H9 (cell line): Measurements from ENCODE around the gene EIF4E2. TPM values are rescaled to one million over a fixed set of nuclear protein-coding genes. Genes with fewer than 3 reads are reported as not detected.

Experiments
- DNase-seq: peaks from one replicate; pipeline ENCODE4 v3.0.0-alpha.2; 2017
- H2AFZ ChIP-seq: one replicate; pipeline ENCODE4 v1.6.1; 2013; ENCODE audit warnings: mild to moderate bottlenecking, low read length, control low read depth, moderate library complexity
- H2AK5ac ChIP-seq: 2 replicates; pipeline ENCODE4 v1.6.1; 2013; ENCODE audit warnings: low read length, control low read depth, mixed read lengths; ENCODE audit not compliant: insufficient read length
- H2BK120ac ChIP-seq: one replicate; pipeline ENCODE4 v1.6.1; 2013; ENCODE audit warnings: low read depth, mild to moderate bottlenecking, low read length, control low read depth, inconsistent platforms; ENCODE audit not compliant: poor library complexity, severe bottlenecking
- H2BK12ac ChIP-seq: 2 replicates; pipeline ENCODE4 v1.6.1; 2013; ENCODE audit warnings: low read length, control low read depth, mixed read lengths, low read depth; ENCODE audit not compliant: insufficient read length
- H2BK15ac ChIP-seq: 2 replicates; pipeline ENCODE4 v1.6.1; 2013; ENCODE audit warnings: low read depth, low read length, control low read depth
- H2BK20ac ChIP-seq: one replicate; pipeline ENCODE4 v1.6.1; 2013; ENCODE audit warnings: low read depth, mild to moderate bottlenecking, low read length, control low read depth, inconsistent platforms; ENCODE audit not compliant: poor library complexity, severe bottlenecking
- H2BK5ac ChIP-seq: 2 replicates; pipeline ENCODE4 v1.6.1; 2013; ENCODE audit warnings: low read length, control low read depth, mixed read lengths; ENCODE audit not compliant: insufficient read length
- H3K14ac ChIP-seq: 2 replicates; pipeline ENCODE4 v1.6.1; 2013; ENCODE audit warnings: low read length, control low read depth; ENCODE audit not compliant: insufficient read depth
- H3K18ac ChIP-seq: 2 replicates; pipeline ENCODE4 v1.6.1; 2013; ENCODE audit warnings: low read depth, mild to moderate bottlenecking, mixed read lengths, low read length, control low read depth; ENCODE audit not compliant: insufficient read length
- H3K23ac ChIP-seq: 2 replicates; pipeline ENCODE4 v1.6.1; 2013; ENCODE audit warnings: low read length, control low read depth, mixed read lengths, low read depth; ENCODE audit not compliant: insufficient read length
- H3K23me2 ChIP-seq: 2 replicates; pipeline ENCODE4 v1.6.1; 2013; ENCODE audit warnings: low read depth, mild to moderate bottlenecking, mixed read lengths, low read length, control low read depth; ENCODE audit not compliant: insufficient read length, poor library complexity, severe bottlenecking
- H3K27ac ChIP-seq: 2 replicates; pipeline ENCODE4 v1.5.1; 2013; ENCODE audit warnings: low read length, control low read depth, mixed read lengths, low read depth; ENCODE audit not compliant: insufficient read length
- H3K27me3 ChIP-seq: 2 replicates; pipeline ENCODE4 v1.6.1; 2013; ENCODE audit warnings: low read length, control low read depth, inconsistent platforms; ENCODE audit not compliant: insufficient read depth
- H3K4ac ChIP-seq: 2 replicates; pipeline ENCODE4 v1.6.1; 2013; ENCODE audit warnings: low read depth, mild to moderate bottlenecking, control low read depth, inconsistent platforms, low read length, moderate library complexity
- H3K4me1 ChIP-seq: 2 replicates; pipeline ENCODE4 v1.6.1; 2013; ENCODE audit warnings: low read length, control low read depth, inconsistent platforms; ENCODE audit not compliant: insufficient read depth
- H3K4me2 ChIP-seq: 2 replicates; pipeline ENCODE4 v1.6.1; 2013; ENCODE audit warnings: low read length, control low read depth, mixed read lengths; ENCODE audit not compliant: insufficient read length, insufficient read depth
- H3K56ac ChIP-seq: 2 replicates; pipeline ENCODE4 v1.6.1; 2013; ENCODE audit warnings: low read depth, mild to moderate bottlenecking, mixed read lengths, low read length, control low read depth; ENCODE audit not compliant: insufficient read length
- H3K79me1 ChIP-seq: 2 replicates; pipeline ENCODE4 v1.6.1; 2013; ENCODE audit warnings: low read depth, mild to moderate bottlenecking, moderate library complexity, low read length, control low read depth, inconsistent platforms; ENCODE audit not compliant: insufficient read depth, poor library complexity, severe bottlenecking
- H3K79me2 ChIP-seq: 2 replicates; pipeline ENCODE4 v1.6.1; 2013; ENCODE audit warnings: low read length, control low read depth, inconsistent platforms; ENCODE audit not compliant: insufficient read depth
- H3K9ac ChIP-seq: 2 replicates; pipeline ENCODE4 v1.6.1; 2013; ENCODE audit warnings: low read length, control low read depth, mixed read lengths; ENCODE audit not compliant: insufficient read length; ENCODE audit errors: extremely low read depth
- H3K9me3 ChIP-seq: one replicate; pipeline ENCODE4 v1.6.1; 2013; ENCODE audit warnings: low read depth, low read length, inconsistent platforms; ENCODE audit not compliant: control insufficient read depth
- H3T11ph ChIP-seq: one replicate; pipeline ENCODE4 v1.6.1; 2013; ENCODE audit warnings: mild to moderate bottlenecking, low read length, control low read depth, inconsistent platforms
- H4K20me1 ChIP-seq: one replicate; pipeline ENCODE4 v1.6.1; 2013; ENCODE audit not compliant: control insufficient read depth, insufficient read length, insufficient read depth
- H4K5ac ChIP-seq: 2 replicates; pipeline ENCODE4 v1.6.1; 2013; ENCODE audit warnings: low read depth, mild to moderate bottlenecking, mixed read lengths, low read length, control low read depth; ENCODE audit not compliant: insufficient read length
- H4K8ac ChIP-seq: replicated peaks from 2 replicates; pipeline ENCODE4 v1.6.1; 2013; ENCODE audit warnings: low read length, control low read depth, mixed read lengths, low read depth; ENCODE audit not compliant: insufficient read length
- H4K91ac ChIP-seq: 2 replicates; pipeline ENCODE4 v1.6.1; 2013; ENCODE audit warnings: low read depth, mild to moderate bottlenecking, moderate library complexity, mixed read lengths, low read length, control low read depth; ENCODE audit not compliant: insufficient read length
- H3K27ac Mint-ChIP-seq, 3 experiments: 2 replicates in 2 of 3; 3 replicates in 1 of 3; pipeline ENCODE4 v1.8.0; 2020 to 2021; ENCODE audit warnings: mixed read lengths in 3 of 3, mild to moderate bottlenecking in 1 of 3, moderate library complexity in 1 of 3
- H3K27me3 Mint-ChIP-seq: 2 replicates; pipeline ENCODE4 v1.8.0; 2021; ENCODE audit warnings: low read depth, mild to moderate bottlenecking, moderate library complexity, mixed read lengths
- H3K36me3 Mint-ChIP-seq, 3 experiments: 2 replicates in 2 of 3; 3 replicates in 1 of 3; pipeline ENCODE4 v1.8.0; 2020 to 2021; ENCODE audit warnings: low read depth in 3 of 3, mixed read lengths in 3 of 3; ENCODE audit not compliant: insufficient read depth in 1 of 3
- H3K4me1 Mint-ChIP-seq, 2 experiments: 2 replicates each; pipeline ENCODE4 v1.8.0; 2020; ENCODE audit warnings: mixed read lengths in 2 of 2
- H3K4me3 Mint-ChIP-seq, 2 experiments: 2 replicates in 1 of 2; 3 replicates in 1 of 2; pipeline ENCODE4 v1.8.0; 2020 to 2021; ENCODE audit warnings: mild to moderate bottlenecking in 2 of 2, mixed read lengths in 2 of 2, moderate library complexity in 1 of 2
- H3K9me3 Mint-ChIP-seq, 2 experiments: 2 replicates in 1 of 2; 3 replicates in 1 of 2; pipeline ENCODE4 v1.8.0; 2020; ENCODE audit warnings: mild to moderate bottlenecking in 2 of 2, mixed read lengths in 2 of 2, moderate library complexity in 1 of 2
- WGBS: extraction: QIAGEN DNeasy Blood & Tissue Kit; methylation state at CpG from one replicate; pipeline ENCODE4 v1.1.7; 2013; ENCODE audit warnings: missing lambda C conversion rate, low lambda C conversion rate, mixed read lengths; ENCODE audit not compliant: insufficient read length; ENCODE audit errors: extremely low coverage; 5-methylcytosine and 5-hydroxymethylcytosine counted together
- total RNA-seq: library from RNA; stranded (reverse); gene quantifications from 2 replicates; pipeline ENCODE4 v1.2.1, GENCODE V29; 2021
- TF ChIP-seq, protein P1 (sequence below): fragments of 200-600 bp; sonication (generic); conservative IDR thresholded peaks from 3 replicates; pipeline ENCODE4 v1.8.0; 2021; ENCODE audit warnings: antibody characterized with exemption, mild to moderate bottlenecking

EIF4E2 gene
- total RNA-seq, 1 experiment from 2014 or later, result 109 TPM

GRCh38 chr2:232547991-232548390, 2.5 kb upstream of the EIF4E2 start:
- no peak for DNase-seq

More at GRCh38 chr2:232547991-232548390, 2.5 kb upstream of the EIF4E2 start:
- H3K23ac ChIP-seq, result no peak overlapping the region
- no peak overlapping the region for H2BK15ac ChIP-seq
- no peak overlapping the region for H3K56ac ChIP-seq
- H3K9ac ChIP-seq, result no peak overlapping the region
- no CpG with 5 or more reads among the region's 6 CpGs for WGBS
- no peaks in the 10 kb centered on the region for H4K20me1 ChIP-seq
- H3K27me3 ChIP-seq, result no peaks in the 10 kb centered on the region
- H3K9me3 ChIP-seq, result no peaks in the 10 kb centered on the region
- Mint-ChIP-seq H3K27ac (no peak overlapping the region), H3K36me3 (peaks cover 35 to 43% (median 37%) of the 10 kb centered on the region in 3 experiments), H3K4me3 (no peak overlapping the region), H3K27me3 (no peaks in the 10 kb centered on the region), H3K9me3 (peaks cover 17 to 18% of the 10 kb centered on the region in 2 experiments), H3K4me1 (peaks cover 12 to 16% of the 10 kb centered on the region in 2 experiments)
- no peak overlapping the region for H2AK5ac ChIP-seq
- H2BK5ac ChIP-seq, result no peak overlapping the region
- H4K91ac ChIP-seq, result no peak overlapping the region
- H2BK20ac ChIP-seq, result no peak overlapping the region
- H3T11ph ChIP-seq, result no peak overlapping the region
- peaks cover 9% of the 10 kb centered on the region for H3K23me2 ChIP-seq
- TF ChIP-seq, protein P1, sequence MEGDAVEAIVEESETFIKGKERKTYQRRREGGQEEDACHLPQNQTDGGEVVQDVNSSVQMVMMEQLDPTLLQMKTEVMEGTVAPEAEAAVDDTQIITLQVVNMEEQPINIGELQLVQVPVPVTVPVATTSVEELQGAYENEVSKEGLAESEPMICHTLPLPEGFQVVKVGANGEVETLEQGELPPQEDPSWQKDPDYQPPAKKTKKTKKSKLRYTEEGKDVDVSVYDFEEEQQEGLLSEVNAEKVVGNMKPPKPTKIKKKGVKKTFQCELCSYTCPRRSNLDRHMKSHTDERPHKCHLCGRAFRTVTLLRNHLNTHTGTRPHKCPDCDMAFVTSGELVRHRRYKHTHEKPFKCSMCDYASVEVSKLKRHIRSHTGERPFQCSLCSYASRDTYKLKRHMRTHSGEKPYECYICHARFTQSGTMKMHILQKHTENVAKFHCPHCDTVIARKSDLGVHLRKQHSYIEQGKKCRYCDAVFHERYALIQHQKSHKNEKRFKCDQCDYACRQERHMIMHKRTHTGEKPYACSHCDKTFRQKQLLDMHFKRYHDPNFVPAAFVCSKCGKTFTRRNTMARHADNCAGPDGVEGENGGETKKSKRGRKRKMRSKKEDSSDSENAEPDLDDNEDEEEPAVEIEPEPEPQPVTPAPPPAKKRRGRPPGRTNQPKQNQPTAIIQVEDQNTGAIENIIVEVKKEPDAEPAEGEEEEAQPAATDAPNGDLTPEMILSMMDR, result no peak
- peaks cover 8% of the 10 kb centered on the region; the same call in 1 of the 2 replicates for H3K79me2 ChIP-seq
- peaks cover 2% of the 10 kb centered on the region for H3K79me1 ChIP-seq
- no peaks in the 10 kb centered on the region; the same call in 1 of the 2 replicates for H3K4me1 ChIP-seq
- no peak overlapping the region for H3K14ac ChIP-seq
- no peak overlapping the region for H2BK120ac ChIP-seq
- no peak overlapping the region for H3K4ac ChIP-seq
- H3K27ac ChIP-seq, result no peak overlapping the region
- H4K8ac ChIP-seq, result no peak overlapping the region
- H2BK12ac ChIP-seq, result no peak overlapping the region
- no peak overlapping the region for H4K5ac ChIP-seq
- H2AFZ ChIP-seq, result no peak overlapping the region
- H3K4me2 ChIP-seq, result no peak overlapping the region
- no peak overlapping the region for H3K18ac ChIP-seq
